GM10266 (cell line): ENCODE results near the gene BORCS6.
"Not testable (repeated sequence)": the region's sequence is repeated elsewhere in the genome, so short reads cannot be mapped to it uniquely, and the experiment has no call there.

Experiments
- DNase-seq: peaks from one replicate; pipeline ENCODE4 v3.0.0; 2012; ENCODE audit errors: extremely low spot score
- CTCF ChIP-seq: IDR thresholded peaks from 2 replicates; pipeline ENCODE4 v1.5.1; 2012; ENCODE audit warnings: mild to moderate bottlenecking, low read depth; ENCODE audit not compliant: control insufficient read depth, insufficient read depth; ENCODE audit errors: missing control alignments

Gene BORCS6

GRCh38 chr17:8221663-8222379, 31.8 kb upstream of the BORCS6 start:
- no peak for TF ChIP-seq CTCF
- DNase-seq: peak; percentile 55

- no peak for TF ChIP-seq CTCF
- DNase-seq: peak; percentile 66
These were observed 31.0 kb upstream of the BORCS6 start for GRCh38 chr17:8220783-8221662.

GRCh38 chr17:8214000-8214399, 24.0 kb upstream of the BORCS6 start:
- DNase-seq: not testable (repeated sequence)

GRCh38 chr17:8212312-8213180, 22.6 kb upstream of the BORCS6 start:
- TF ChIP-seq CTCF: no peak
- DNase-seq: no peak

- no peak for DNase-seq
- TF ChIP-seq CTCF: no peak
These were observed 20.9 kb upstream of the BORCS6 start for GRCh38 chr17:8210761-8211458.

GRCh38 chr17:8209907-8210760, 20.2 kb upstream of the BORCS6 start, which contains the start of gene AURKB:
AURKB (minus strand) TSS chr17:8210575; CDS start chr17:8210224, 351 bp downstream.
- no peak for TF ChIP-seq CTCF

GRCh38 chr17:8206536-8206935, 16.6 kb upstream of the BORCS6 start:
- DNase-seq: no peak
- TF ChIP-seq CTCF: no peak

More at GRCh38 chr17:8209907-8210760, 20.2 kb upstream of the BORCS6 start, which contains the start of gene AURKB:
- DNase-seq: peak; percentile 94
